ENCODE data around the gene GSN. TPM values are rescaled to one million over a fixed set of nuclear protein-coding genes. Genes with fewer than 3 reads are reported as not detected.

GSN gene
- total and polyA plus RNA-seq, 2 of the 8 experiments (the other 6 are each of a cell fraction or from before 2014, with no cell fraction given): 52.3 to 94.5 TPM

- H2AK5ac ChIP-seq (ENCODE audit: low read depth, low read length): no peak overlapping the region
- no peak overlapping the region for H3K56ac ChIP-seq (replicated peaks; ENCODE audit: insufficient read length, low read depth, low read length)
- H3K23ac ChIP-seq (ENCODE audit: insufficient read length): no peak overlapping the region
- H3K36me3 ChIP-seq (ENCODE audit: control insufficient read depth in 2 of 4, insufficient read depth in 4 of 4, low read length in 3 of 4): no peaks in the 10 kb centered on the region
- H3K4ac ChIP-seq (replicated peaks; ENCODE audit: insufficient read length, low read depth, low read length): no peak overlapping the region
- H3K4me2 ChIP-seq (ENCODE audit: insufficient read depth in 1 of 2, low read depth in 2 of 2, low read length in 2 of 2): no peak overlapping the region
- H3K4me1 ChIP-seq (replicated peaks in 1 of 4; ENCODE audit: control insufficient read depth in 3 of 4, insufficient read depth in 4 of 4, low read length in 3 of 4): peaks cover 13 to 28% (median 19%) of the 10 kb centered on the region in 4 experiments
- no peak overlapping the region for H2BK5ac ChIP-seq (ENCODE audit: low read depth, low read length)
- H4K20me1 ChIP-seq (replicated peaks in 1 of 2; ENCODE audit: control insufficient read depth in 1 of 2, insufficient read depth in 2 of 2, low read length in 2 of 2): no peaks in the 10 kb centered on the region
- no peaks in the 10 kb centered on the region for H3K9me3 ChIP-seq (ENCODE audit: insufficient read depth in 2 of 2, low read depth in 1 of 2, low read length in 1 of 2)
- H3K23me2 ChIP-seq (ENCODE audit: low read depth, low read length): no peaks in the 10 kb centered on the region
- H3K9ac ChIP-seq (replicated peaks in 1 of 4; ENCODE audit: extremely low read depth in 1 of 4, low read depth in 3 of 4, low read length in 3 of 4): no peak overlapping the region
- no peak overlapping the region for H4K5ac ChIP-seq (ENCODE audit: insufficient read length, low read depth, low read length)
- no peaks in the 10 kb centered on the region; a peak in 2 of 7 replicates for H3K27me3 ChIP-seq (replicated peaks in 1 of 4; ENCODE audit: control insufficient read depth in 3 of 4, extremely low read depth in 1 of 4, insufficient read depth in 3 of 4, low read length in 3 of 4)
- no peak overlapping the region for H4K8ac ChIP-seq (ENCODE audit: extremely low read depth, insufficient read depth, low read length)
- no peak overlapping the region for H2BK120ac ChIP-seq (replicated peaks; ENCODE audit: low read depth, low read length)
- H2BK12ac ChIP-seq (ENCODE audit: low read depth, low read length): no peak overlapping the region; the same call in 1 of the 2 replicates
- no peak for FAIRE-seq
- H2BK20ac ChIP-seq (ENCODE audit: low read length): 0 out of 2 replicates have a peak overlapping the region, but pooled peaks have one; percentile 57
- H3K79me1 ChIP-seq (ENCODE audit: low read depth, low read length): no peaks in the 10 kb centered on the region
- H3K27ac ChIP-seq (ENCODE audit: low read depth, low read length): no peak overlapping the region
- CTCF ChIA-PET (ENCODE audit: partially characterized antibody): interaction anchor here (0.6 to 3.0 kb wide), 5 partner anchors 53 to 180 kb away, joined by 3 to 17 read pairs (median 5); no protein-coding TSS in a partner anchor
- no peak overlapping the region for H2BK15ac ChIP-seq (ENCODE audit: low read length)
- H3K14ac ChIP-seq (ENCODE audit: insufficient read length): no peak overlapping the region
- 93% methylated on average over 8 of the region's 8 CpGs; no CpG with 5 or more reads in 1 of the 2 experiments for WGBS, 2 experiments (ENCODE audit: extremely low coverage in 1 of 2, insufficient coverage in 1 of 2, insufficient read length in 1 of 2, insufficient replicate concordance in 2 of 2, low coverage in 1 of 2, low lambda C conversion rate in 2 of 2, missing lambda C conversion rate in 1 of 2)
- DNase-seq (ENCODE audit: low read depth in 1 of 2, low spot score in 2 of 2): peak in 1 of 2 experiments; percentile 16
- no peak overlapping the region for H2AFZ ChIP-seq (ENCODE audit: low read length)
- no peak overlapping the region for H4K91ac ChIP-seq (replicated peaks; ENCODE audit: insufficient read length, low read length)
- H3K79me2 ChIP-seq (ENCODE audit: control insufficient read depth in 1 of 2, insufficient read depth in 2 of 2, low read length in 2 of 2): no peaks in the 10 kb centered on the region
- POLR2A ChIA-PET (ENCODE audit: partially characterized antibody): no interaction called here
- H3K4me3 ChIP-seq (ENCODE audit: extremely low read depth in 1 of 4, insufficient read depth in 2 of 4, low read depth in 3 of 4, low read length in 4 of 4): no peak overlapping the region
- H3K18ac ChIP-seq (ENCODE audit: extremely low read depth, low read length): no peak overlapping the region
- TF ChIP-seq TCF12 (IDR thresholded peaks at IDR 0.05; ENCODE audit: low read depth, low read length) (no peak), JUN (IDR thresholded peaks at IDR 0.05; ENCODE audit: low read depth, low read length) (no peak), GTF2F1 (IDR thresholded peaks at IDR 0.05; ENCODE audit: borderline replicate concordance, low read depth, low read length) (no peak), EGR1 (IDR thresholded peaks at IDR 0.05; ENCODE audit: borderline replicate concordance, low read depth, low read length) (no peak), HDAC6 (IDR thresholded peaks at IDR 0.05; ENCODE audit: low read depth, low read length) (no peak)
These were observed 49.5 kb upstream of the GSN start for GRCh38 chr9:121218357-121219027.

Measured in H1 (cell line).